ENCODE data around the gene SAPCD1.
A peak's percentile ranks its signal among the peaks of the same experiment; 100 is the strongest.
"Not testable (repeated sequence)": the region's sequence is repeated elsewhere in the genome, so short reads cannot be mapped to it uniquely, and the experiment has no call there.

SAPCD1 gene

DNA sequence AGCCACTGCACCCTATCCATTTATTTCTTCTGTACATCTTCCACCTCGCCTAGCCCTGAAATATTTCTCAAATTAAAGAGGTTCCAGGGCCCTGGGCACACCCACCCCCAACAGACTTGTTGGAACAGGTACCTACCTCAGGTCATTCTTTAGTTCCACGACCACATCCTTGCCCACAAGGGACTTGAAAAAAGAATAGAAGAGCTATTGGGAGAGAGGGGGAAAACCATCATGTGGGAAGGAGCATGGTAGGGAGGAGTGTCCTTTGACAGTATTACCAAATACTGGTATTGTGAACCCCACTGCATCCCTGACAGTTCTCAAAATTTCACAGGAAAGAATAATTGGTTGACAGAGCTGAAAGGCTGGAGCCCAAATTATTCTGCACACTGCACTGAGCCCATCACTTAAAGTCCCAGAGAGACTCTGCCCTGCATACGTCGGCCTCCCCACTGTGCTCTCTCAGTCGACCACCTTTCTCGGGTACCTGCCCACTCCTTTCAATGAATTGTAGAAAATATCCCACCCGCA lies 43.5 kb downstream of the SAPCD1 start:
- DNase-seq, result no peak

GRCh38 chr6:31806470-31807272 lies 44.2 kb downstream of the SAPCD1 start, which contains the start of gene LSM2:
Gene LSM2, minus strand, starts transcription at chr6:31806966. Its CDS starts 209 bp downstream, at chr6:31806757.
- peak; percentile 91 to 97 for DNase-seq

DNA sequence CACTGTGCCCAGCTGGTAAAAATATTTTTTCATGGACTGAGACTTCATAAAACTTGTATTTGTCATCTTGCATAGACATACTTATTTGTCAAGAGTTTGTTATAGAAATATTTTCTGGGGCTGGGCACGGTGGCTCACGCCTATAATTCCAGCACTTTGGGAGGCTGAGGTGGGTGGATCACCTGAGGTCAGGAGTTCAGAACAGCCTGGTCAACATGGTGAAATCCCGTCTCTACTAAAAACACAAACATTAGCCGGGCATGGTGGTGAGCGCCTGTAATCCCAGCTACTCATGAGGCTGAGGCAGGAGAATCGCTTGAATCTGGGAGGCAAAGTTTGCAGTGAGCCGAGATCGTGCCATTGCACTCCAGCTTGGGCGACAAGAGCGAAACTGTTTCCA lies 46.1 kb downstream of the SAPCD1 start:
- DNase-seq, result not testable (repeated sequence)

DNA sequence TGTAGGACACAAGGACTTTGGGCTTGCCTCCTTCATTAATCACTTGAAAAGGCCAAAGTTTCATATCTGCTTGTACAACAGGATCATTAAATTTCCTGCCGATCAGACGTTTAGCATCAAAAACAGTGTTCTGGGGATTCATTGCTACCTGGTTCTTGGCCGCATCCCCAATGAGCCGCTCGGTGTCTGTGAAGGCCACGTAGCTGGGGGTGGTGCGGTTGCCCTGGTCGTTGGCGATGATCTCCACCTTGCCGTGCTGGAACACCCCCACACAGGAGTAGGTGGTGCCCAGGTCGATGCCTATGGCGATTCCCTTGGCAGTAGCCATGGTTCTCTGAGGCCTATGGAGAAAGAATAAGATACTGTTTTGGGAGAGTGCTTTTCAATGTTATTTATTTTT lies 49.2 kb downstream of the SAPCD1 start:
- no peak for DNase-seq

DNA sequence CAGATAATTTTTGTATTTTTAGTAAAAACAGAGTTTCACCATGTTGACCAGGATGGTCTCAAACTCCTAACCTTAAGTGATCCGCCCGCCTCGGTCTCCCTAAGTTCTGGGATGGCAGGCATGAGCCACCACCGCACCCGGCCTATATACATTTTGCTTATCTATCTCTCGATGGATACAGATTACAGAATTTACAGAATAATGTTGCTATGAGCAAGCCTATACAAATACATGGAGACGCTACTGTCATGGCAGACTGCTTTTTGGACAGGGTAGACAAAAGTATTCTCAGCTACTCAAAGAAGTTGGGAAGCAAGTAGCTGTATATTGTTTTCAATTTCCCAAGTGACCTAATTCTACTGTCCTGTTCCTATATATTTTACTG lies 51.0 kb downstream of the SAPCD1 start:
- no peak for DNase-seq

All from NCI-H446 (cell line).